Activated naive CD8-positive, alpha-beta T cell (primary cell): ENCODE measurements around the gene EFHC2.

Experiments
- H3K27ac Mint-ChIP-seq: one replicate; pipeline ENCODE4 v1.8.0; 2021; ENCODE audit warnings: mixed read lengths
- H3K27me3 Mint-ChIP-seq: one replicate; pipeline ENCODE4 v1.8.0; 2021; ENCODE audit warnings: mixed read lengths
- H3K36me3 Mint-ChIP-seq: one replicate; pipeline ENCODE4 v1.8.0; 2021; ENCODE audit warnings: mixed read lengths
- H3K4me1 Mint-ChIP-seq: one replicate; pipeline ENCODE4 v1.8.0; 2021; ENCODE audit warnings: low read depth, mixed read lengths
- H3K4me3 Mint-ChIP-seq: one replicate; pipeline ENCODE4 v1.8.0; 2021; ENCODE audit warnings: mild to moderate bottlenecking, mixed read lengths
- H3K9me3 Mint-ChIP-seq: one replicate; pipeline ENCODE4 v1.8.0; 2021; ENCODE audit warnings: low read depth, mixed read lengths

Gene EFHC2

GRCh38 chrX:44105228-44105913, 238.1 kb downstream of the EFHC2 start:
- H3K27ac Mint-ChIP-seq, result no peak overlapping the region
- peaks cover 4% of the 10 kb centered on the region for H3K9me3 Mint-ChIP-seq
- no peaks in the 10 kb centered on the region for H3K36me3 Mint-ChIP-seq
- H3K27me3 Mint-ChIP-seq, result no peaks in the 10 kb centered on the region
- H3K4me3 Mint-ChIP-seq, result no peak overlapping the region
- H3K4me1 Mint-ChIP-seq, result no peaks in the 10 kb centered on the region

GRCh38 chrX:44104699-44105098, 238.8 kb downstream of the EFHC2 start:
- H3K27me3 Mint-ChIP-seq, result no peaks in the 10 kb centered on the region
- H3K36me3 Mint-ChIP-seq, result no peaks in the 10 kb centered on the region
- H3K4me3 Mint-ChIP-seq, result no peak overlapping the region
- no peak overlapping the region for H3K27ac Mint-ChIP-seq
- H3K9me3 Mint-ChIP-seq, result peaks cover 4% of the 10 kb centered on the region
- no peaks in the 10 kb centered on the region for H3K4me1 Mint-ChIP-seq

DNA sequence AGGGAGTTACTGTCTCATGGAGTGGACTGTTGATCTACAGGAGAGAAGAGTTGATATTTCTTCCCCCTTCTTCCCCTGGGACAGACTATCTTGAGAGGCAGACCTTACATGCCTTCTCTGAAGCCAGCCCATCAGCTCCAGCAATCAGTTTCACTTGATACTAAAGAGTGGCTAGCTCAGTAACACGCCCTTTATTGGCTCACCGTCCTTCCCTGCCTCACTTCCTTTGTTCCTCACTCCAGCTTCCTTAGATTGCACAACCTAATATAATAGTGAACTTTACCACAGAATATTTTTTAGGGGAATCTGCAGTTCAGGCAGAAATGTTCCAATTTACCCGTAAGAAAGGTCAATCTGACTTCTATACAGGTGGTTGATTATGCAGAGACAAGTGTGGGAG, 242.2 kb downstream of the EFHC2 start:
- H3K36me3 Mint-ChIP-seq, result no peaks in the 10 kb centered on the region
- no peaks in the 10 kb centered on the region for H3K9me3 Mint-ChIP-seq
- H3K27ac Mint-ChIP-seq, result no peak overlapping the region
- no peaks in the 10 kb centered on the region for H3K4me1 Mint-ChIP-seq
- no peak overlapping the region for H3K4me3 Mint-ChIP-seq
- no peaks in the 10 kb centered on the region for H3K27me3 Mint-ChIP-seq

GRCh38 chrX:44099366-44099765, 244.1 kb downstream of the EFHC2 start:
- no peak overlapping the region for H3K27ac Mint-ChIP-seq
- no peaks in the 10 kb centered on the region for H3K9me3 Mint-ChIP-seq
- H3K4me1 Mint-ChIP-seq, result no peaks in the 10 kb centered on the region
- H3K27me3 Mint-ChIP-seq, result no peaks in the 10 kb centered on the region
- H3K36me3 Mint-ChIP-seq, result no peaks in the 10 kb centered on the region
- no peak overlapping the region for H3K4me3 Mint-ChIP-seq
